Hepatic stellate cell (primary cell): ENCODE data around the gene CLIP2.
"Not testable (repeated sequence)": the region's sequence is repeated elsewhere in the genome, so short reads cannot be mapped to it uniquely, and the experiment has no call there.

Experiments used
- DNase-seq: peaks from one replicate; pipeline ENCODE4 v3.0.0; 2011; ENCODE audit warnings: low spot score

Gene CLIP2

DNA sequence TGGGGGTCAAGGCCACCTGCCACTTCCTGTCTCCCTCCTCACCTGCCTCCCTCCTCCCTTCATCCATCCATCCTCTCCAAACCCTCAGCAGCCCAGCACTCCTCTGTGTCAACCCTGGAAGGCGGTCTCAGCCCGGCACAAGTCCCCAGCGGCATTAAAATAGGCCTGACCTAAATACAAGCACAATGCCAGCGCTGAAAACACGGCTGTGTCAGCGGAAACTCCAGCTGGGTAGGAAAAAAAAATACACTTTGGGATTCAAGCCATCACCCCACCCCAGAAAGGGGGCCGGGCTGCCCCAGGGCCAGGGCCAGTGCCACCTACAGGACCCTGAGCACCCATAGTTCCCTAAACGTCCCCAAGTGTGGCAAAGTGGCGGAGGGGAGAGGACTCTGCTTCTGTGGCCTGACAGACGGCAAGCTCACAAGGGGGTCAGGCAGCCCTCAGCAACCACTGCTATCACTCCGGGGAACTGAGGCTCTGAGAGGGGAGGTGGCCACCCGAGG is 141.8 kb downstream of the CLIP2 start:
- no peak for DNase-seq

GRCh38 chr7:74437291-74437571 is 148.0 kb downstream of the CLIP2 start:
- DNase-seq, result not testable (repeated sequence)

GRCh38 chr7:74438327-74438726 is 149.1 kb downstream of the CLIP2 start:
- DNase-seq, result no peak

DNA sequence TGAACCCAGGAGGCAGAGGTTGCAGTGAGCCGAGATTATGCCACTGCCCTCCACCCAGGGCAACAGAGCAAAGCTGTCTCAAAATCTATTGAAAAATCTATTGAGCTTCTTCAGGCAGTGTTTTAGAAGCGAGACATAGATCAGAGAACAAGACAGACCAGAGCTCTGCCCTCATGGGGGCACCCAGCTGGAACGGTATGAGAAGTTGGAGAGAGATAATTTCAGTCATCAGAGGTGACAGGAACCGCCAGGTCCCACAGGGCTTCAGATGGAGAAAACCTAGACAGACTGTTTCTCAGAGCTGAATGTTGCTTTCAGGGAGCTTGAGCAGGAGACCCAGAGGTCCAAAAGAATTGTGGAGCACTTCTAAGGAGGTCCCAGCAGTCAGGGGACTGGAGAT is 150.3 kb downstream of the CLIP2 start:
- DNase-seq, result no peak

DNA sequence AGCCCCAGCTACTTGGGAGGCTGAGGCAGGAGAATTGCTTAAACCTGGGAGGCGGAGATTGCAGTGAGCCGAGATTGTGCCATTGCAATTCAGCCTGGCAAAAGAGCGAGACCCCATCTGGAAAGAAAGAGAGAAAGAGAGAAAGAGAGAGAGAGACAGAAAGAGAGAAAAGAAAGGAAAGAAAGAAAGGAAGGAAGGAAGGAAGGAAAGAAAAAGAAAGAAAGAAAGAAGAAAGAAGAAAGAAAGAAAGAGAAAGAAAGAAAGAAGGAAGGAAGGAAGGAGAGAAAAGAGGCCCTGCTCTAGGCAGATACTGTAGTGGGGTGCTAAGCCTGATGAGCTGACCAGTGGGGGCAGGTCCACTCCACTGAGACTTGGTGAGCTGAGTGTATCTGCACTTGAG is 150.9 kb downstream of the CLIP2 start:
- DNase-seq, result not testable (repeated sequence)

DNA sequence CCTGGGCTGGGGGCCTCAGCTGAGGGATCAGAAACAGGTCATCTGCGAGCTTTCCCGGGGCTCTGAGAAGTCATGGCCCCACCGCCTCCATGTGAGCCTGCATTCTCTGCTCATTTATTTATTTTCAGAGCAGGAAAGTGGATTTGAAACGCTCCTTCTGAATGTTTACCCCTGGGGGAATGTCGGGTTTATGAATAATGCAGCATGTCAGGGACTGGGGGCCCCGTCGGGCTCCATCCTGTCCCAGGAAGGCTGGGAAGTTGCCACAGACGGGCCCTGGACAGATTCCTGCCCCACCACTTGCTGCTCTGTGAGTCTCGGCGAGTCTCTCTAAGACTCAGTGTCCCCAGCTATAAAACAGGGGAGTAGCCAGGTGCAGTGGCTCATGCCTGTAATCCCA is 152.6 kb downstream of the CLIP2 start:
- no peak for DNase-seq

- no peak for DNase-seq
Measured at GRCh38 chr7:74443543-74444247, 154.5 kb downstream of the CLIP2 start.

GRCh38 chr7:74449144-74449543 is 159.9 kb downstream of the CLIP2 start:
- DNase-seq, result no peak

- peak; percentile 78 for DNase-seq
Measured at GRCh38 chr7:74449809-74450397, 160.7 kb downstream of the CLIP2 start.

- DNase-seq, result peak; percentile 57
Measured at GRCh38 chr7:74452748-74453321, 163.6 kb downstream of the CLIP2 start.

DNA sequence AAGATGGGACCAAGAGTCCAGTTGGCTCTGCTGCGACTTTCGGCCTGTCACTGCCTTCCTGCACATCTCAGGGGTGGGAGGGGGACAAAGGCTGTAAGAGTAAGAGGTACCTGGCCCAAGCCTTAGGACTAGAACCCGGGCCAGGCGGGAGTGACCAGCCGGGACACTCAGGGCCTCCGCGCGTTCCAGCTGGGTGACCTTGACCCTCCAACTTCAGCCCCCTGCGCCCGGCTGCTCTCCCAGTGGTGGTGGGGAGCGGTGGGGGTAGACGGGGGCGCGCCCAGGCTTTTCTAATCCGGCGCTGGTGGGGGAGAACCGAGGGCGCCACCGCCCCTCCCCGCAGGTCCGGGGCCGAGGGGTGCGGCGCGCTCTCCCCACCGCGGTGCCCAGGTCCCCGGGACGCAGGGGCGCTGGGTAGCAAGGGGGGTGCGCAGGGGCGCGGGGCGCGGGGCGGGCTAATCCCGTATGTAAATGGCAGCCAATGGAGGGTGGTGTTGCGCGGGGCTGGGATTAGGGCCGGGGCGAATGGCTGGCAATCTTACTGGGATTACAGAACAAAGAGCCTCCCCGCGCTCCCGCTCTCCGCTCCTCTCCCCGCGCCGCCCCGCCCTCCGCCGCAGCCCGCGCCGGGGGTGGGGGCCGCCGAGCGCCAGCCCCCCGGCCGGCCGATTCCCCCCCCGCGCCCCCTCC is 164.3 kb downstream of the CLIP2 start, which contains the start of gene GTF2IRD1:
GTF2IRD1 (plus strand) TSS at position 585 of the 690 bp plus-strand sequence. CDS start 54,175 bp downstream, outside the sequence.
- peak; percentile 94 for DNase-seq

DNA sequence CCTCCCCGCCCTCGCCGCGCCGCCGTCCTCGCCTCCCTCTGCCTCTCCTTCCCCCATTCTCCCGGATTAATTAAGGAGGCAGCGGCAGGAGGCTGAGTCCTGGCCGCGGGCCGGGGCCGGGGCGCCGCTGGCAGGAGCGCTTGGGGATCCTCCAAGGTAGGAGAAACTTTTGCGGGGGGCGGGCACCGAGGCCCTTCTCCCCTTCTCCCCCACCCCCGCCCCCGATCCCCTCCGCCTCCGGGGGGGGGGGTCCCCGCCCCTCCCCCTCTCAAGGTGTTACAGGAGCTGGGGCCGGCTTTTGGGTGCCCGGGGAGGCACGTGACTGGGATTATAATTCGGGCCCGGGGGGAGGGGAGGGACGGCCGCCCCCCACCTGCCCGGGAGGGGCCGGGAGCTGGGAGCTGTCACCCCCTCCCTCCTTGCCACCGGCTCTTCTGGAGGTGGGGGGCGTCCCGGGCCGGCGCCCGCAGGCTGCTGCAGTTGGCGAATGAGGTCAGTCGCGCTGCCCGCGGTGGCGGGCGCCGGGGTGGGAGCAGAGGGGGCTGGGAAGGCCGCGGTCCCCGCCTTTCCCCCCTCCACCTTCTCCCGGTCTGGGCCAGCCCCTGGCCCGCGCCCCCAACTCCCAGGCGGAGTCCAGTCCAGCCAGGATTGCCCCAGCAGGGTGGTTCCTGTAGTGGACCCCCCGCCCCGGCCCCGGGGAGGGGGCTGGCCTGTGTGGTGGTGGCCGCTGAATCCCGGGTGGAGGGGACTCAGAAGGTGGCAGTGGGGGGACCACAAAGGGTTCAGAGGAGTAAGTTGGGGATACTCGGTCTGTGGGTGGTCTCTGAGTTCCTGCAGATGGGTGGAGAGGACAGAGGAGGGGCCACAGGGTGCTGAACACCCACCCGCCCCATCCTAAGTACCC is 165.1 kb downstream of the CLIP2 start:
- no peak for DNase-seq

GRCh38 chr7:74454925-74455288 is 165.7 kb downstream of the CLIP2 start:
- no peak for DNase-seq

DNA sequence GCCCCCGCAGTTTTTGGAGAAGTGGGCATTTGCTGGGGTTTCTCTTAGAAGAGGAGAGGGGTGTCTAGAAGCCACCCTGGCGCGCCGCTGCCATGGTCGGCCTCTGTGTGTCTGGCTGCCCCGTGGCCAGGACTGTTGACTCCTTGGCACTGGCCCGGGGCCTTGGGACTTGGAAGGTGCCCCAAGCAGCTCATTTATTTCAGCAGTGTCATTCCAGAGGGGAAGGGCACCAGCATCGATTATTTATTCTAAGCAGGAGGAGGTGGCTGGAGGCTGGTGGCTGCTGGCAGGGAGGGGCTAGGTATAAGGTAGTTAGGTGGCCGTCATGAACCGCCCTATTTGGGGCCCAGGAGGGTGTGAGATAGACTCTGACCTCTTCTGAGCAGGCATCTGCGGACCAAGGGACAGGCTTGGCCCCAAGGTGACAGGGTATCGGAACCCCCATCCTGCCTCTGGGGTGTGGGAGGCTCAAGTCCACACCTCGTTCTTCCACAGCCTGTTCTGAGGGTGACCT is 166.1 kb downstream of the CLIP2 start:
- no peak for DNase-seq
